ENCODE results near the gene AP2M1. TPM values are rescaled to one million over a fixed set of nuclear protein-coding genes. Genes with fewer than 3 reads are reported as not detected.

Gene AP2M1
- total RNA-seq, 1 experiment from 2014 or later = 335 TPM

GRCh38 chr3:184135149-184135910 is 39.3 kb upstream of the AP2M1 start, which contains the start of gene EIF2B5:
TSS of gene EIF2B5 (plus strand) at chr3:184135358. CDS start at chr3:184135386, 28 bp downstream.
- Histone ChIP-seq H3K9me3 (ENCODE audit: control insufficient read depth, insufficient read depth, low read depth, low read length) (no peaks in the 10 kb centered on the region), H3K27me3 (ENCODE audit: control insufficient read depth, insufficient read depth, low read length) (no peaks in the 10 kb centered on the region), H3K27ac (ENCODE audit: low read length) (peak within 1 kb of the TSS; percentile 98), H3K36me3 (ENCODE audit: control insufficient read depth, insufficient read depth, low read length) (peaks cover 9% of the 10 kb centered on the region; the same call in 1 of the 2 replicates), H3K4me3 (ENCODE audit: low read depth in 2 of 2, low read length in 2 of 2) (peak within 1 kb of the TSS; percentile 96 to 100), H3K4me1 (ENCODE audit: control insufficient read depth, insufficient read depth, low read length) (peaks cover 12% of the 10 kb centered on the region)
- ATAC-seq = peak; percentile 91
- TF ChIP-seq POLR2AphosphoS5 (IDR thresholded peaks at IDR 0.05; ENCODE audit: low read depth, low read length) (peak; percentile 97), CTCF (IDR thresholded peaks at IDR 0.05) (peak; percentile 54; the same call in 1 of the 2 replicates), REST (IDR thresholded peaks at IDR 0.05; ENCODE audit: insufficient read depth in 1 of 2, low read depth in 2 of 2, low read length in 1 of 2) (peak in 1 of 2 experiments; percentile 80; a peak in 2 of 4 replicates), SIN3A (IDR thresholded peaks at IDR 0.05; ENCODE audit: borderline replicate concordance, insufficient read depth, low read depth, low read length) (peak; percentile 91), TCF7L2 (IDR thresholded peaks at IDR 0.05; ENCODE audit: low read depth, low read length) (0 out of 2 replicates have a peak, but pooled peaks have one; percentile 15)
- intact Hi-C loops (cut with micrococcal nuclease; ENCODE audit: unreplicated experiment) (loop anchor here (10.0 kb wide), 2 partner anchors 91 to 241 kb away; no protein-coding TSS in a partner anchor), in situ Hi-C loops (cut with HindIII; ENCODE audit: low pct_unique_long_range_greater_than_20kb, low sequenced_read_pairs) (no loop called here)
- peak; percentile 92 for DNase-seq (ENCODE audit: low read depth, low spot score)
- CTCF ChIA-PET = interaction anchor here (1.1 kb wide), 1 partner anchor 95 kb away, joined by 3 read pairs; no protein-coding TSS in a partner anchor
- BruUV-seq (replicated peaks) = no TSS peak
- POLR2A ChIA-PET = interaction anchor here (0.6 kb wide), 1 partner anchor 77 kb away, joined by 7 read pairs; no protein-coding TSS in a partner anchor

GRCh38 chr3:184135911-184136260 is 38.8 kb upstream of the AP2M1 start:
- ATAC-seq (no peak), DNase-seq (ENCODE audit: low read depth, low spot score) (no peak)
- Histone ChIP-seq H3K27me3 (ENCODE audit: control insufficient read depth, insufficient read depth, low read length) (no peaks in the 10 kb centered on the region), H3K4me1 (ENCODE audit: control insufficient read depth, insufficient read depth, low read length) (peaks cover 12% of the 10 kb centered on the region), H3K4me3 (ENCODE audit: low read depth in 2 of 2, low read length in 2 of 2) (peak overlapping the region; percentile 96 to 100), H3K9me3 (ENCODE audit: control insufficient read depth, insufficient read depth, low read depth, low read length) (no peaks in the 10 kb centered on the region), H3K36me3 (ENCODE audit: control insufficient read depth, insufficient read depth, low read length) (peaks cover 10% of the 10 kb centered on the region; the same call in 1 of the 2 replicates), H3K27ac (ENCODE audit: low read length) (peak overlapping the region; percentile 98)
- BruUV-seq (replicated peaks) = no TSS peak
- CTCF ChIA-PET = no interaction called here
- TF ChIP-seq POLR2AphosphoS5 (IDR thresholded peaks at IDR 0.05; ENCODE audit: low read depth, low read length) (no peak), REST (IDR thresholded peaks at IDR 0.05; ENCODE audit: insufficient read depth in 1 of 2, low read depth in 2 of 2, low read length in 1 of 2) (no peak), TCF7L2 (IDR thresholded peaks at IDR 0.05; ENCODE audit: low read depth, low read length) (no peak), SIN3A (IDR thresholded peaks at IDR 0.05; ENCODE audit: borderline replicate concordance, insufficient read depth, low read depth, low read length) (no peak), CTCF (IDR thresholded peaks at IDR 0.05) (no peak)
- in situ Hi-C loops (cut with HindIII; ENCODE audit: low pct_unique_long_range_greater_than_20kb, low sequenced_read_pairs) (no loop called here), intact Hi-C loops (cut with micrococcal nuclease; ENCODE audit: unreplicated experiment) (loop anchor here (10.0 kb wide), 2 partner anchors 91 to 241 kb away; no protein-coding TSS in a partner anchor)
- POLR2A ChIA-PET = interaction anchor here (0.7 kb wide), 1 partner anchor 240 kb away, joined by 4 read pairs; no protein-coding TSS in a partner anchor
